WTC11 (cell line): ENCODE data around the gene ZNF175. TPM values are rescaled to one million over a fixed set of nuclear protein-coding genes. Genes with fewer than 3 reads are reported as not detected.

Source experiments
- ATAC-seq: fragments of 200-7000 bp; cut with Tn5 transposase; 2 replicates; pipeline ENCODE4 v1.10.0; 2021; ENCODE audit warnings: mild to moderate bottlenecking, moderate library complexity
- CTCF ChIA-PET: fragments of 300-600 bp; sonication (Branson Sonifier 250); formaldehyde crosslinking; loops from one replicate; lab custom pipeline; 2021; ENCODE audit warnings: antibody characterized with exemption; lab: Charles Lee
- POLR2A ChIA-PET: fragments of 350-600 bp; sonication (Branson Sonifier 250); formaldehyde crosslinking; loops from one replicate; lab custom pipeline; 2021; ENCODE audit warnings: antibody characterized with exemption; lab: Charles Lee
- DNase-seq: peaks from one replicate; pipeline ENCODE4 v3.0.0; 2021; ENCODE audit warnings: low spot score
- H3K27ac Mint-ChIP-seq: 2 replicates; pipeline ENCODE4 v1.8.0; 2021; ENCODE audit warnings: mixed read lengths
- H3K27me3 Mint-ChIP-seq: 2 replicates; pipeline ENCODE4 v1.8.0; 2021; ENCODE audit warnings: low read depth, mild to moderate bottlenecking, moderate library complexity, mixed read lengths
- H3K36me3 Mint-ChIP-seq: 2 replicates; pipeline ENCODE4 v1.8.0; 2021; ENCODE audit warnings: mixed read lengths
- H3K4me1 Mint-ChIP-seq: 2 replicates; pipeline ENCODE4 v1.8.0; 2022; ENCODE audit warnings: mixed read lengths
- H3K4me3 Mint-ChIP-seq: 2 replicates; pipeline ENCODE4 v1.8.0; 2021; ENCODE audit warnings: mild to moderate bottlenecking, moderate library complexity, mixed read lengths
- H3K9me3 Mint-ChIP-seq: 2 replicates; pipeline ENCODE4 v1.8.0; 2021; ENCODE audit warnings: mixed read lengths
- ELF4 ChIP-seq: sonication (generic); formaldehyde crosslinking; IDR thresholded peaks from 2 replicates; pipeline ENCODE4 v1.8.1; 2022; ENCODE audit warnings: low read depth, mild to moderate bottlenecking, moderate library complexity, missing genetic modification reagents
- EMX1 ChIP-seq: fragments of 250-450 bp; sonication (Bioruptor Pico); IDR thresholded peaks from 2 replicates; pipeline ENCODE4 v1.8.0; 2021; ENCODE audit warnings: mild to moderate bottlenecking
- ESRRA ChIP-seq: sonication (generic); formaldehyde crosslinking; IDR thresholded peaks from 2 replicates; pipeline ENCODE4 v1.8.1; 2022; ENCODE audit warnings: mild to moderate bottlenecking, missing genetic modification reagents, borderline replicate concordance
- ETV6 ChIP-seq: sonication (generic); formaldehyde crosslinking; IDR thresholded peaks from 2 replicates; pipeline ENCODE4 v1.8.1; 2022; ENCODE audit warnings: mild to moderate bottlenecking, missing genetic modification reagents
- NR2C2 ChIP-seq: sonication (generic); formaldehyde crosslinking; IDR thresholded peaks from 2 replicates; pipeline ENCODE4 v1.8.0; 2022; ENCODE audit warnings: mild to moderate bottlenecking, missing genetic modification reagents
- NR3C1 ChIP-seq: sonication (generic); formaldehyde crosslinking; conservative IDR thresholded peaks from 2 replicates; pipeline ENCODE4 v1.8.1; 2023; ENCODE audit warnings: low read depth, mild to moderate bottlenecking, missing genetic modification reagents
- RELA ChIP-seq: sonication (generic); formaldehyde crosslinking; IDR thresholded peaks from 2 replicates; pipeline ENCODE4 v1.8.1; 2022; ENCODE audit warnings: missing genetic modification reagents, mild to moderate bottlenecking, borderline replicate concordance
- SMAD4 ChIP-seq: sonication (generic); formaldehyde crosslinking; IDR thresholded peaks from 2 replicates; pipeline ENCODE4 v1.8.0; 2022; ENCODE audit warnings: mild to moderate bottlenecking, missing genetic modification reagents
- TEAD4 ChIP-seq: sonication (generic); formaldehyde crosslinking; IDR thresholded peaks from 2 replicates; pipeline ENCODE4 v1.8.0; 2022; ENCODE audit warnings: mild to moderate bottlenecking, missing genetic modification reagents
- ZNF121 ChIP-seq: sonication (generic); formaldehyde crosslinking; IDR thresholded peaks from 2 replicates; pipeline ENCODE4 v1.8.0; 2023; ENCODE audit warnings: missing genetic modification reagents
- ZNF396 ChIP-seq: fragments of 250-450 bp; sonication (Bioruptor Pico); IDR thresholded peaks from 2 replicates; pipeline ENCODE4 v1.8.0; 2021; ENCODE audit warnings: mild to moderate bottlenecking, moderate library complexity, borderline replicate concordance
- ZNF423 ChIP-seq: fragments of 250-450 bp; sonication (Bioruptor Pico); IDR thresholded peaks from 2 replicates; pipeline ENCODE4 v2.1.2; 2022; ENCODE audit warnings: mild to moderate bottlenecking, moderate library complexity
- total RNA-seq: library from RNA; stranded (reverse); gene quantifications from 3 replicates; pipeline ENCODE4 v1.2.3, GENCODE V29; 2021
- TF ChIP-seq, protein P1 (sequence below): sonication (generic); formaldehyde crosslinking; IDR thresholded peaks from 2 replicates; pipeline ENCODE4 v1.8.1; 2022; ENCODE audit warnings: missing genetic modification reagents, borderline replicate concordance
- TF ChIP-seq, protein P2 (sequence below): sonication (generic); formaldehyde crosslinking; IDR thresholded peaks from 2 replicates; pipeline ENCODE4 v1.8.0; 2022; ENCODE audit warnings: missing genetic modification reagents
- TF ChIP-seq, protein P3 (sequence below): sonication (generic); formaldehyde crosslinking; IDR thresholded peaks from 2 replicates; pipeline ENCODE4 v1.8.0; 2022; ENCODE audit warnings: mild to moderate bottlenecking, missing genetic modification reagents
- TF ChIP-seq, protein P4 (sequence below): sonication (generic); formaldehyde crosslinking; IDR thresholded peaks from 2 replicates; pipeline ENCODE4 v1.8.1; 2022; ENCODE audit warnings: low read depth, mild to moderate bottlenecking, moderate library complexity, missing genetic modification reagents, borderline replicate concordance
- TF ChIP-seq, protein P5 (sequence below): fragments of 250-450 bp; sonication (Bioruptor Pico); conservative IDR thresholded peaks from 2 replicates; pipeline ENCODE4 v1.9.0; 2021; ENCODE audit warnings: mild to moderate bottlenecking
- TF ChIP-seq, protein P6 (sequence below): sonication (generic); formaldehyde crosslinking; IDR thresholded peaks from 2 replicates; pipeline ENCODE4 v1.8.1; 2023; ENCODE audit warnings: mild to moderate bottlenecking, missing genetic modification reagents, moderate library complexity
- TF ChIP-seq, protein P7 (sequence below): sonication (generic); formaldehyde crosslinking; IDR thresholded peaks from 2 replicates; pipeline ENCODE4 v1.8.1; 2022; ENCODE audit warnings: low read depth, missing genetic modification reagents, borderline replicate concordance

Gene ZNF175
- total RNA-seq, 1 experiment from 2014 or later, result 10.9 TPM

DNA sequence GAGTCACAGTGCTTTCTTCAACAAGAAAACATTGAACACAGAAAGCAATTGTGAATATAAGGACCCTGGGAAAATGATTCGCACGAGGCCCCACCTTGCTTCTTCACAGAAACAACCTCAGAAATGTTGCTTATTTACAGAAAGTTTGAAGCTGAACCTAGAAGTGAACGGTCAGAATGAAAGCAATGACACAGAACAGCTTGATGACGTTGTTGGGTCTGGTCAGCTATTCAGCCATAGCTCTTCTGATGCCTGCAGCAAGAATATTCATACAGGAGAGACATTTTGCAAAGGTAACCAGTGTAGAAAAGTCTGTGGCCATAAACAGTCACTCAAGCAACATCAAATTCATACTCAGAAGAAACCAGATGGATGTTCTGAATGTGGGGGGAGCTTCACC lies 15.7 kb downstream of the ZNF175 start:
- peaks cover 38% of the 10 kb centered on the region for H3K9me3 Mint-ChIP-seq
- TF ChIP-seq RELA (CRISPR knock-in tag) (no peak), NR3C1 (no peak)
- TF ChIP-seq, protein P1, sequence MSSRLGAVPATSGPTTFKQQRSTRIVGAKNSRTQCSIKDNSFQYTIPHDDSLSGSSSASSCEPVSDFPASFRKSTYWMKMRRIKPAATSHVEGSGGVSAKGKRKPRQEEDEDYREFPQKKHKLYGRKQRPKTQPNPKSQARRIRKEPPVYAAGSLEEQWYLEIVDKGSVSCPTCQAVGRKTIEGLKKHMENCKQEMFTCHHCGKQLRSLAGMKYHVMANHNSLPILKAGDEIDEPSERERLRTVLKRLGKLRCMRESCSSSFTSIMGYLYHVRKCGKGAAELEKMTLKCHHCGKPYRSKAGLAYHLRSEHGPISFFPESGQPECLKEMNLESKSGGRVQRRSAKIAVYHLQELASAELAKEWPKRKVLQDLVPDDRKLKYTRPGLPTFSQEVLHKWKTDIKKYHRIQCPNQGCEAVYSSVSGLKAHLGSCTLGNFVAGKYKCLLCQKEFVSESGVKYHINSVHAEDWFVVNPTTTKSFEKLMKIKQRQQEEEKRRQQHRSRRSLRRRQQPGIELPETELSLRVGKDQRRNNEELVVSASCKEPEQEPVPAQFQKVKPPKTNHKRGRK (CRISPR knock-in tag), result no peak
- TF ChIP-seq, protein P2, sequence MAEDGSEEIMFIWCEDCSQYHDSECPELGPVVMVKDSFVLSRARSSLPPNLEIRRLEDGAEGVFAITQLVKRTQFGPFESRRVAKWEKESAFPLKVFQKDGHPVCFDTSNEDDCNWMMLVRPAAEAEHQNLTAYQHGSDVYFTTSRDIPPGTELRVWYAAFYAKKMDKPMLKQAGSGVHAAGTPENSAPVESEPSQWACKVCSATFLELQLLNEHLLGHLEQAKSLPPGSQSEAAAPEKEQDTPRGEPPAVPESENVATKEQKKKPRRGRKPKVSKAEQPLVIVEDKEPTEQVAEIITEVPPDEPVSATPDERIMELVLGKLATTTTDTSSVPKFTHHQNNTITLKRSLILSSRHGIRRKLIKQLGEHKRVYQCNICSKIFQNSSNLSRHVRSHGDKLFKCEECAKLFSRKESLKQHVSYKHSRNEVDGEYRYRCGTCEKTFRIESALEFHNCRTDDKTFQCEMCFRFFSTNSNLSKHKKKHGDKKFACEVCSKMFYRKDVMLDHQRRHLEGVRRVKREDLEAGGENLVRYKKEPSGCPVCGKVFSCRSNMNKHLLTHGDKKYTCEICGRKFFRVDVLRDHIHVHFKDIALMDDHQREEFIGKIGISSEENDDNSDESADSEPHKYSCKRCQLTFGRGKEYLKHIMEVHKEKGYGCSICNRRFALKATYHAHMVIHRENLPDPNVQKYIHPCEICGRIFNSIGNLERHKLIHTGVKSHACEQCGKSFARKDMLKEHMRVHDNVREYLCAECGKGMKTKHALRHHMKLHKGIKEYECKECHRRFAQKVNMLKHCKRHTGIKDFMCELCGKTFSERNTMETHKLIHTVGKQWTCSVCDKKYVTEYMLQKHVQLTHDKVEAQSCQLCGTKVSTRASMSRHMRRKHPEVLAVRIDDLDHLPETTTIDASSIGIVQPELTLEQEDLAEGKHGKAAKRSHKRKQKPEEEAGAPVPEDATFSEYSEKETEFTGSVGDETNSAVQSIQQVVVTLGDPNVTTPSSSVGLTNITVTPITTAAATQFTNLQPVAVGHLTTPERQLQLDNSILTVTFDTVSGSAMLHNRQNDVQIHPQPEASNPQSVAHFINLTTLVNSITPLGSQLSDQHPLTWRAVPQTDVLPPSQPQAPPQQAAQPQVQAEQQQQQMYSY (CRISPR knock-in tag), result no peak
- no peak overlapping the region for H3K4me3 Mint-ChIP-seq
- POLR2A ChIA-PET, result no interaction called here
- no peak for ATAC-seq
- H3K4me1 Mint-ChIP-seq, result no peaks in the 10 kb centered on the region
- H3K27me3 Mint-ChIP-seq, result peaks cover 4% of the 10 kb centered on the region; the same call in 1 of the 2 replicates
- no peak for DNase-seq
- peaks cover 68% of the 10 kb centered on the region for H3K36me3 Mint-ChIP-seq
- CTCF ChIA-PET, result no interaction called here
- no peak overlapping the region for H3K27ac Mint-ChIP-seq

DNA sequence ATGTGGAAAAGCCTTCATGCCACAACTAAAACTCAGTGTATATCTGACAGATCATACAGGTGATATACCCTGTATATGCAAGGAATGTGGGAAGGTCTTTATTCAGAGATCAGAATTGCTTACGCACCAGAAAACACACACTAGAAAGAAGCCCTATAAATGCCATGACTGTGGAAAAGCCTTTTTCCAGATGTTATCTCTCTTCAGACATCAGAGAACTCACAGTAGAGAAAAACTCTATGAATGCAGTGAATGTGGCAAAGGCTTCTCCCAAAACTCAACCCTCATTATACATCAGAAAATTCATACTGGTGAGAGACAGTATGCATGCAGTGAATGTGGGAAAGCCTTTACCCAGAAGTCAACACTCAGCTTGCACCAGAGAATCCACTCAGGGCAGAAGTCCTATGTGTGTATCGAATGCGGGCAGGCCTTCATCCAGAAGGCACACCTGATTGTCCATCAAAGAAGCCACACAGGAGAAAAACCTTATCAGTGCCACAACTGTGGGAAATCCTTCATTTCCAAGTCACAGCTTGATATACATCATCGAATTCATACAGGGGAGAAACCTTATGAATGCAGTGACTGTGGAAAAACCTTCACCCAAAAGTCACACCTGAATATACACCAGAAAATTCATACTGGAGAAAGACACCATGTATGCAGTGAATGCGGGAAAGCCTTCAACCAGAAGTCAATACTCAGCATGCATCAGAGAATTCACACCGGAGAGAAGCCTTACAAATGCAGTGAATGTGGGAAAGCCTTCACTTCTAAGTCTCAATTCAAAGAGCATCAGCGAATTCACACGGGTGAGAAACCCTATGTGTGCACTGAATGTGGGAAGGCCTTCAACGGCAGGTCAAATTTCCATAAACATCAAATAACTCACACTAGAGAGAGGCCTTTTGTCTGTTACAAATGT lies 16.4 kb downstream of the ZNF175 start:
- no peak for ATAC-seq
- POLR2A ChIA-PET, result no interaction called here

DNA sequence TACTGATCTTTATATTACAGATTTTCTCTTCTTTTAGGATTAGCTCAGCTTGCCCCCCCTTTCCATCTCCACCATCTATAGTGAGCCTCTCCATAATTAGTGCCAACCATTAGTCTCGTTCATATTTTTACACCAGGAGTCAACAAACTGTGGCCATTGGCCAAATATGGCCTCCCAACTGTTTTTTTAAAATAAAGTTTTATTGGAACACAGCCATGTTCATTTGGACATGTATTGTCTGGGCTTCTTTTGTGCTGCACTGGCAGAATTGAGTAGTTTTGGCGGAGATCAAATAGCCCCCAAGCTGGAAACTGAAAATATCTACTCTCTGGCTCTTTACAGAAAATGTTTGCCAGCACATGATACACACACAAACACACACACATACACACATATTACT lies 18.4 kb downstream of the ZNF175 start:
- peaks cover 5% of the 10 kb centered on the region for H3K4me1 Mint-ChIP-seq
- DNase-seq (no peak), ATAC-seq (no peak)
- H3K27ac Mint-ChIP-seq, result no peak overlapping the region
- POLR2A ChIA-PET, result no interaction called here
- H3K4me3 Mint-ChIP-seq, result no peak overlapping the region
- H3K27me3 Mint-ChIP-seq, result peaks cover 7% of the 10 kb centered on the region
- CTCF ChIA-PET, result no interaction called here
- peaks cover 38% of the 10 kb centered on the region for H3K9me3 Mint-ChIP-seq
- peaks cover 42% of the 10 kb centered on the region for H3K36me3 Mint-ChIP-seq
- TF ChIP-seq, protein P3, sequence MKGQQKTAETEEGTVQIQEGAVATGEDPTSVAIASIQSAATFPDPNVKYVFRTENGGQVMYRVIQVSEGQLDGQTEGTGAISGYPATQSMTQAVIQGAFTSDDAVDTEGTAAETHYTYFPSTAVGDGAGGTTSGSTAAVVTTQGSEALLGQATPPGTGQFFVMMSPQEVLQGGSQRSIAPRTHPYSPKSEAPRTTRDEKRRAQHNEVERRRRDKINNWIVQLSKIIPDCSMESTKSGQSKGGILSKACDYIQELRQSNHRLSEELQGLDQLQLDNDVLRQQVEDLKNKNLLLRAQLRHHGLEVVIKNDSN (CRISPR knock-in tag), result no peak
- TF ChIP-seq, protein P4, sequence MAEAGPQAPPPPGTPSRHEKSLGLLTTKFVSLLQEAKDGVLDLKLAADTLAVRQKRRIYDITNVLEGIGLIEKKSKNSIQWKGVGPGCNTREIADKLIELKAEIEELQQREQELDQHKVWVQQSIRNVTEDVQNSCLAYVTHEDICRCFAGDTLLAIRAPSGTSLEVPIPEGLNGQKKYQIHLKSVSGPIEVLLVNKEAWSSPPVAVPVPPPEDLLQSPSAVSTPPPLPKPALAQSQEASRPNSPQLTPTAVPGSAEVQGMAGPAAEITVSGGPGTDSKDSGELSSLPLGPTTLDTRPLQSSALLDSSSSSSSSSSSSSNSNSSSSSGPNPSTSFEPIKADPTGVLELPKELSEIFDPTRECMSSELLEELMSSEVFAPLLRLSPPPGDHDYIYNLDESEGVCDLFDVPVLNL (CRISPR knock-in tag), result no peak
- TF ChIP-seq, protein P5, sequence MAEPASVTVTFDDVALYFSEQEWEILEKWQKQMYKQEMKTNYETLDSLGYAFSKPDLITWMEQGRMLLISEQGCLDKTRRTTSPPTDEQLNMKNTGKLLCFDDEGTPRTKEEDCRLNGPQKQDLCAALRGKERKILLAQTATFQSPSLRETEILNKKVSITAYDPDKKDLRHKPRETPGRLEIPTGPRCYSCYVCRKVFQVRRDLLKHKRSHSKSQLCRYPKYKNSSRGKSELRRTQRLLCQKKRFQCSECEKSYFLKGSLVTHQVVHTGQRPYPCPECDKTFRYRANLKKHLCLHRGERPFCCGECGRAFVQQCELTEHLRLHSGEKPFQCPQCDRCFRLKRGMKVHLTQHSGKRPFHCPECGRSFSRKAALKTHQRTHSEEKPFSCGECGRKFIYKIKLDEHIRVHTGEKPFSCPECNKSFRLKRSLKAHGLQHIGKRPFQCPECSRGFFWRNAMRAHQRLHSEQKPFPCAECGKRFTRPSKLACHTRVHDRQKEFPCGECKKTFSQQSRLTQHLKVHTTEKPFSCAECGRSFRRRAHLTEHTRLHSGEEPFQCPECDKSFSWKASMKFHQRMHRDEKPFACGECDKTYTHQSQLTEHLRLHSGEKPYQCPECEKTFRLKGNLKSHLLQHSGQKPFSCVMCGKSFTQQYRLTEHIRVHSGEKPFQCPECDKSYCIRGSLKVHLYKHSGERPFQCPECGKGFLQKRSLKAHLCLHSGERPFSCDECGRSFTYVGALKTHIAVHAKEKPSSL (CRISPR knock-in tag), result no peak
- TF ChIP-seq ELF4 (CRISPR knock-in tag) (no peak), NR2C2 (no peak), ZNF396 (CRISPR knock-in tag) (no peak), ETV6 (no peak), NR3C1 (no peak)

More for the DNA sequence above, 16.4 kb downstream of the ZNF175 start:
- TF ChIP-seq, protein P6, sequence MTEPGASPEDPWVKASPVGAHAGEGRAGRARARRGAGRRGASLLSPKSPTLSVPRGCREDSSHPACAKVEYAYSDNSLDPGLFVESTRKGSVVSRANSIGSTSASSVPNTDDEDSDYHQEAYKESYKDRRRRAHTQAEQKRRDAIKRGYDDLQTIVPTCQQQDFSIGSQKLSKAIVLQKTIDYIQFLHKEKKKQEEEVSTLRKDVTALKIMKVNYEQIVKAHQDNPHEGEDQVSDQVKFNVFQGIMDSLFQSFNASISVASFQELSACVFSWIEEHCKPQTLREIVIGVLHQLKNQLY, result no peak
- no peak for TF ChIP-seq ZNF423 (CRISPR knock-in tag)
- no peak for TF ChIP-seq SMAD4
- TF ChIP-seq EMX1, result no peak
- no peak for TF ChIP-seq ZNF121 (CRISPR knock-in tag)
- TF ChIP-seq, protein P3 (CRISPR knock-in tag), result no peak
- no peak for TF ChIP-seq TEAD4 (CRISPR knock-in tag)
- TF ChIP-seq ESRRA (CRISPR knock-in tag), result no peak
- TF ChIP-seq, protein P7, sequence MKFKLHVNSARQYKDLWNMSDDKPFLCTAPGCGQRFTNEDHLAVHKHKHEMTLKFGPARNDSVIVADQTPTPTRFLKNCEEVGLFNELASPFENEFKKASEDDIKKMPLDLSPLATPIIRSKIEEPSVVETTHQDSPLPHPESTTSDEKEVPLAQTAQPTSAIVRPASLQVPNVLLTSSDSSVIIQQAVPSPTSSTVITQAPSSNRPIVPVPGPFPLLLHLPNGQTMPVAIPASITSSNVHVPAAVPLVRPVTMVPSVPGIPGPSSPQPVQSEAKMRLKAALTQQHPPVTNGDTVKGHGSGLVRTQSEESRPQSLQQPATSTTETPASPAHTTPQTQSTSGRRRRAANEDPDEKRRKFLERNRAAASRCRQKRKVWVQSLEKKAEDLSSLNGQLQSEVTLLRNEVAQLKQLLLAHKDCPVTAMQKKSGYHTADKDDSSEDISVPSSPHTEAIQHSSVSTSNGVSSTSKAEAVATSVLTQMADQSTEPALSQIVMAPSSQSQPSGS (CRISPR knock-in tag), result no peak
- peaks cover 62% of the 10 kb centered on the region for H3K36me3 Mint-ChIP-seq
- CTCF ChIA-PET, result no interaction called here
- no peak overlapping the region for H3K27ac Mint-ChIP-seq
- peaks cover 38% of the 10 kb centered on the region for H3K9me3 Mint-ChIP-seq
- peaks cover 4% of the 10 kb centered on the region; the same call in 1 of the 2 replicates for H3K27me3 Mint-ChIP-seq
- no peaks in the 10 kb centered on the region for H3K4me1 Mint-ChIP-seq
- DNase-seq, result no peak
- H3K4me3 Mint-ChIP-seq, result no peak overlapping the region
